Ishikawa (cell line): Measurements from ENCODE around the gene VBP1.

Experiments
- CEBPB ChIP-seq: IDR thresholded peaks from 2 replicates; pipeline ENCODE4 v1.6.1; 2012
- CREB1 ChIP-seq: IDR thresholded peaks from 2 replicates; pipeline ENCODE4 v1.6.1; 2012; ENCODE audit warnings: low read depth
- EP300 ChIP-seq: IDR thresholded peaks from 2 replicates; pipeline ENCODE4 v1.6.1; 2012; ENCODE audit warnings: borderline replicate concordance
- FOXM1 ChIP-seq: IDR thresholded peaks from 2 replicates; pipeline ENCODE4 v1.6.1; 2012; ENCODE audit warnings: low read depth, borderline replicate concordance
- MAX ChIP-seq: IDR thresholded peaks from 2 replicates; pipeline ENCODE4 v1.6.1; 2012
- NFIC ChIP-seq: IDR thresholded peaks from 2 replicates; pipeline ENCODE4 v1.6.1; 2012
- RAD21 ChIP-seq: IDR thresholded peaks from 2 replicates; pipeline ENCODE4 v1.6.1; 2012; ENCODE audit warnings: low read depth
- TAF1 ChIP-seq: IDR thresholded peaks from 2 replicates; pipeline ENCODE4 v1.6.1; 2012; ENCODE audit warnings: low read depth, mild to moderate bottlenecking
- TCF12 ChIP-seq: IDR thresholded peaks from 2 replicates; pipeline ENCODE4 v1.6.1; 2012; ENCODE audit warnings: low read depth
- TEAD4 ChIP-seq: IDR thresholded peaks from 2 replicates; pipeline ENCODE4 v1.6.1; 2012
- YY1 ChIP-seq: IDR thresholded peaks from 2 replicates; pipeline ENCODE4 v1.6.1; 2012; ENCODE audit warnings: low read depth
- TF ChIP-seq, protein P1 (sequence below): IDR thresholded peaks from 2 replicates; pipeline ENCODE4 v1.6.1; 2012; ENCODE audit warnings: low read depth, mild to moderate bottlenecking

- TF ChIP-seq TCF12 (no peak), TEAD4 (no peak), NFIC (no peak), MAX (no peak), CEBPB (no peak), YY1 (no peak), EP300 (no peak), RAD21 (no peak), FOXM1 (no peak), CREB1 (no peak), TAF1 (no peak)
- TF ChIP-seq, protein P1, sequence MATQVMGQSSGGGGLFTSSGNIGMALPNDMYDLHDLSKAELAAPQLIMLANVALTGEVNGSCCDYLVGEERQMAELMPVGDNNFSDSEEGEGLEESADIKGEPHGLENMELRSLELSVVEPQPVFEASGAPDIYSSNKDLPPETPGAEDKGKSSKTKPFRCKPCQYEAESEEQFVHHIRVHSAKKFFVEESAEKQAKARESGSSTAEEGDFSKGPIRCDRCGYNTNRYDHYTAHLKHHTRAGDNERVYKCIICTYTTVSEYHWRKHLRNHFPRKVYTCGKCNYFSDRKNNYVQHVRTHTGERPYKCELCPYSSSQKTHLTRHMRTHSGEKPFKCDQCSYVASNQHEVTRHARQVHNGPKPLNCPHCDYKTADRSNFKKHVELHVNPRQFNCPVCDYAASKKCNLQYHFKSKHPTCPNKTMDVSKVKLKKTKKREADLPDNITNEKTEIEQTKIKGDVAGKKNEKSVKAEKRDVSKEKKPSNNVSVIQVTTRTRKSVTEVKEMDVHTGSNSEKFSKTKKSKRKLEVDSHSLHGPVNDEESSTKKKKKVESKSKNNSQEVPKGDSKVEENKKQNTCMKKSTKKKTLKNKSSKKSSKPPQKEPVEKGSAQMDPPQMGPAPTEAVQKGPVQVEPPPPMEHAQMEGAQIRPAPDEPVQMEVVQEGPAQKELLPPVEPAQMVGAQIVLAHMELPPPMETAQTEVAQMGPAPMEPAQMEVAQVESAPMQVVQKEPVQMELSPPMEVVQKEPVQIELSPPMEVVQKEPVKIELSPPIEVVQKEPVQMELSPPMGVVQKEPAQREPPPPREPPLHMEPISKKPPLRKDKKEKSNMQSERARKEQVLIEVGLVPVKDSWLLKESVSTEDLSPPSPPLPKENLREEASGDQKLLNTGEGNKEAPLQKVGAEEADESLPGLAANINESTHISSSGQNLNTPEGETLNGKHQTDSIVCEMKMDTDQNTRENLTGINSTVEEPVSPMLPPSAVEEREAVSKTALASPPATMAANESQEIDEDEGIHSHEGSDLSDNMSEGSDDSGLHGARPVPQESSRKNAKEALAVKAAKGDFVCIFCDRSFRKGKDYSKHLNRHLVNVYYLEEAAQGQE, result no peak
Measured at GRCh38 chrX:155279873-155280272, 63.6 kb downstream of the VBP1 start.
